Nephron progenitor cell (in vitro differentiated cells): Measurements from ENCODE around the gene LRBA.

Source experiments
- DNase-seq: peaks from one replicate; pipeline ENCODE4 v3.0.0; 2021
- H3K27ac Mint-ChIP-seq: 2 replicates; pipeline ENCODE4 v1.8.0; 2021; ENCODE audit warnings: mild to moderate bottlenecking, moderate library complexity, mixed read lengths
- H3K27me3 Mint-ChIP-seq: 2 replicates; pipeline ENCODE4 v1.8.0; 2021; ENCODE audit warnings: mild to moderate bottlenecking, low read depth, mixed read lengths; ENCODE audit not compliant: poor library complexity
- H3K36me3 Mint-ChIP-seq: 2 replicates; pipeline ENCODE4 v1.8.0; 2021; ENCODE audit warnings: low read depth, mixed read lengths
- H3K4me1 Mint-ChIP-seq: 2 replicates; pipeline ENCODE4 v1.8.0; 2021; ENCODE audit warnings: mixed read lengths
- H3K4me3 Mint-ChIP-seq: 2 replicates; pipeline ENCODE4 v1.8.0; 2021; ENCODE audit warnings: mild to moderate bottlenecking, moderate library complexity, mixed read lengths
- H3K9me3 Mint-ChIP-seq: 2 replicates; pipeline ENCODE4 v1.8.0; 2021; ENCODE audit warnings: mild to moderate bottlenecking, moderate library complexity, mixed read lengths
- CTCF ChIP-seq: fragments of 200-600 bp; sonication (generic); IDR thresholded peaks from 2 replicates; pipeline ENCODE4 v1.5.0; 2021; ENCODE audit warnings: antibody characterized with exemption

The LRBA gene

GRCh38 chr4:151048913-151049312 lies 33.8 kb upstream of the LRBA start:
- no peaks in the 10 kb centered on the region for H3K9me3 Mint-ChIP-seq
- no peak for DNase-seq
- TF ChIP-seq CTCF, result no peak
- no peak overlapping the region for H3K4me3 Mint-ChIP-seq
- no peaks in the 10 kb centered on the region for H3K36me3 Mint-ChIP-seq
- peak overlapping the region; percentile 58 for H3K27ac Mint-ChIP-seq
- H3K27me3 Mint-ChIP-seq, result peaks cover 5% of the 10 kb centered on the region
- H3K4me1 Mint-ChIP-seq, result peaks cover 6% of the 10 kb centered on the region

- Mint-ChIP-seq H3K9me3 (no peaks in the 10 kb centered on the region), H3K27me3 (peaks cover 5% of the 10 kb centered on the region), H3K36me3 (no peaks in the 10 kb centered on the region), H3K27ac (peak overlapping the region; percentile 0), H3K4me3 (no peak overlapping the region), H3K4me1 (peaks cover 6% of the 10 kb centered on the region)
- DNase-seq, result no peak
- no peak for TF ChIP-seq CTCF
Measured at GRCh38 chr4:151046609-151047008, 31.5 kb upstream of the LRBA start.

- peaks cover 5% of the 10 kb centered on the region for H3K27me3 Mint-ChIP-seq
- H3K36me3 Mint-ChIP-seq, result no peaks in the 10 kb centered on the region
- no peak for DNase-seq
- H3K27ac Mint-ChIP-seq, result no peak overlapping the region
- no peak for TF ChIP-seq CTCF
- H3K9me3 Mint-ChIP-seq, result no peaks in the 10 kb centered on the region
- H3K4me3 Mint-ChIP-seq, result no peak overlapping the region
- peaks cover 6% of the 10 kb centered on the region for H3K4me1 Mint-ChIP-seq
Measured at GRCh38 chr4:151045907-151046306, 30.8 kb upstream of the LRBA start.

GRCh38 chr4:151043803-151044515 lies 28.9 kb upstream of the LRBA start:
- no peaks in the 10 kb centered on the region for H3K36me3 Mint-ChIP-seq
- no peak overlapping the region for H3K4me3 Mint-ChIP-seq
- TF ChIP-seq CTCF, result no peak
- H3K27ac Mint-ChIP-seq, result peak overlapping the region; percentile 36
- no peaks in the 10 kb centered on the region for H3K9me3 Mint-ChIP-seq
- DNase-seq, result no peak
- H3K27me3 Mint-ChIP-seq, result peaks cover 2% of the 10 kb centered on the region
- peaks cover 5% of the 10 kb centered on the region for H3K4me1 Mint-ChIP-seq

DNA sequence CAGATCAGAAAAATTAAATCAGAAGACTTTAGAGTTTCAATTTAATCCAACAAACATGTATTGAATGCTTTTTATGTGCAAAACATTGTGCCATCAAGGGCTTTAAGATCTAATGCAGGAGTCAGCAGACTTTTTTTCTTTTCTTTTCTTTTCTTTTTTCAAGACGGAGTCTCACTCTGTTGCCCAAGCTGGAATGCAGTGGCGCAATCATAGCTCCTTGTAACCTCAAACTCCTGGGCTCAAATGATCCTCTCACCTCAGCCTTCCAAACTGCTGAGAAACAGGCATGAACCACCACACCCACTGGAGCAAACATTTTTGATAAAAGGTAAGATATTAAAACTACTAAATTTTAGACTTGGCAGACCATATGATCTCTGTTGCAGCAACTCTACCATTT lies 24.6 kb upstream of the LRBA start:
- TF ChIP-seq CTCF, result no peak
- Mint-ChIP-seq H3K4me1 (peaks cover 5% of the 10 kb centered on the region), H3K27me3 (peaks cover 3% of the 10 kb centered on the region), H3K4me3 (no peak overlapping the region), H3K36me3 (no peaks in the 10 kb centered on the region), H3K9me3 (no peaks in the 10 kb centered on the region), H3K27ac (no peak overlapping the region)
- DNase-seq, result no peak

DNA sequence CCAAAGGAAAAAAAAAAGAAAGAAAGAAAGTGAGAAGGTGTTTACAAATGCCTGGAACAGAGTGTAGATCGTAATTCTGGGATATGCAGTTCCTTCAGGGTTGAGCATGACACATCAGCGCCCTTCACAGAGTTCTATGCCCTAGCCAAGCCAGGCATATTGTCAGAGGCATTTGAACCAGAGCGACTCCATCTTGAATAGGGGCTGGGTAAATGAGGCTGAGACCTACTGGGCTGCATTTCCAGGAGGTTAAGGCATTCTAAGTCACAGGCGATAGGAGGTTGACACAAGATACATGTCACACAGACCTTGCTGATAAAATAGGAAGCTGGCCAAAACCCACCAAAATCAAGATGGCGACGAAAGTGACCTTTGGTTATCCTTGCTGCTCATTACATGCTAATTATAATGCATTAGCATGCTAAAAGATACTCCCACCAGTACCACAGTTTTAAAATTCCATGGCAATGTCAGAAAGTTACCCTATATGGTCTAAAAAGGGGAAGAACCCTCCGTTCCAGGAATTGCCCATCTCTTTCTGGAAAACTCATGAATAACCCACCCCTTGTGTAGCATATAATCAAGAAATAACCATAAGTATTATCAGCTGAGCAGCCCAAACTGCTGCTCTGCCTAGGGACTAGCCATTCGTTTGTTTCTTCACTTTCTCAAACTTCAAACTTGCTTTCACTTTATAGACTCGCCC lies 23.5 kb upstream of the LRBA start:
- TF ChIP-seq CTCF, result no peak
- H3K36me3 Mint-ChIP-seq, result no peaks in the 10 kb centered on the region
- H3K4me1 Mint-ChIP-seq, result peaks cover 5% of the 10 kb centered on the region
- no peaks in the 10 kb centered on the region for H3K9me3 Mint-ChIP-seq
- H3K27ac Mint-ChIP-seq, result no peak overlapping the region
- H3K27me3 Mint-ChIP-seq, result peaks cover 3% of the 10 kb centered on the region
- no peak overlapping the region for H3K4me3 Mint-ChIP-seq
- no peak for DNase-seq
